WI38 (cell line): ENCODE measurements around the gene DDX27.

Experiments used
- H3K4me3 ChIP-seq: 2 replicates; pipeline ENCODE4 v1.5.1; 2011; ENCODE audit warnings: low read depth, mild to moderate bottlenecking, control low read depth, low read length
- TF ChIP-seq, protein P1 (sequence below): IDR thresholded peaks from 2 replicates; pipeline ENCODE4 v1.5.1; 2012; ENCODE audit warnings: low read depth, mild to moderate bottlenecking, control low read depth, low read length

Gene DDX27

DNA sequence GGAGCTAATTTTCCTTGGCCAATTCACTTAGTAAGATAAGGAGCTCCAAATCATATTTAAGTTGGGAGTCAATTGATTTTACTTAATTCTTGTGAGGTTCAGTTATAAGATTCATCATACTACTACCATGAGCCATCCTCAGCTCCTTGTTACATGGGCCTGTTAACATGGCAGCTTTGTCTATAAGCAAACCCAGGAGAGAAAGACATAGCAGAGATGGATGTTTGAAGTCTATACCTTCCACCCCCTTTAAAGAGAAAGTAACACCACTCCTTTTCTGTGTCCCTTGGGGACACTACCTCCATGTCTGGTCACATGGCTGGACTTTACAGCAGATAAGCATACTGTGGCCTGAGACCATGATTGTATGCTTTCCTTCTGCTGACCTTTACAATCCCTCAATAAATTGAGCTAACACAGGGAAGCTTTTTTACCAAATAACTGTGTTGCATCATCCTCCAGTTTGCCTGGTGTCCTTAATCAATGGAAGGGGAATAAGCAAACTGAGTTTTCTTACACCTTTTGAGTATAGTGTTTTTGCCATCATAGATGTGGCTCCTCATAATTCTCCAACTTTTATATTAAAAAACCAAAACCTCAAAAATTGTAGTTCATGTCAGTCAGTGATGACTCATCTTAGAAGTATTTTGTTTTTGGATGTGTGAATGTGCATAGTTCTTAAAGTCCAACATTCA lies 68.5 kb downstream of the DDX27 start:
- TF ChIP-seq, protein P1, sequence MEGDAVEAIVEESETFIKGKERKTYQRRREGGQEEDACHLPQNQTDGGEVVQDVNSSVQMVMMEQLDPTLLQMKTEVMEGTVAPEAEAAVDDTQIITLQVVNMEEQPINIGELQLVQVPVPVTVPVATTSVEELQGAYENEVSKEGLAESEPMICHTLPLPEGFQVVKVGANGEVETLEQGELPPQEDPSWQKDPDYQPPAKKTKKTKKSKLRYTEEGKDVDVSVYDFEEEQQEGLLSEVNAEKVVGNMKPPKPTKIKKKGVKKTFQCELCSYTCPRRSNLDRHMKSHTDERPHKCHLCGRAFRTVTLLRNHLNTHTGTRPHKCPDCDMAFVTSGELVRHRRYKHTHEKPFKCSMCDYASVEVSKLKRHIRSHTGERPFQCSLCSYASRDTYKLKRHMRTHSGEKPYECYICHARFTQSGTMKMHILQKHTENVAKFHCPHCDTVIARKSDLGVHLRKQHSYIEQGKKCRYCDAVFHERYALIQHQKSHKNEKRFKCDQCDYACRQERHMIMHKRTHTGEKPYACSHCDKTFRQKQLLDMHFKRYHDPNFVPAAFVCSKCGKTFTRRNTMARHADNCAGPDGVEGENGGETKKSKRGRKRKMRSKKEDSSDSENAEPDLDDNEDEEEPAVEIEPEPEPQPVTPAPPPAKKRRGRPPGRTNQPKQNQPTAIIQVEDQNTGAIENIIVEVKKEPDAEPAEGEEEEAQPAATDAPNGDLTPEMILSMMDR = no peak
- H3K4me3 ChIP-seq = no peak overlapping the region

DNA sequence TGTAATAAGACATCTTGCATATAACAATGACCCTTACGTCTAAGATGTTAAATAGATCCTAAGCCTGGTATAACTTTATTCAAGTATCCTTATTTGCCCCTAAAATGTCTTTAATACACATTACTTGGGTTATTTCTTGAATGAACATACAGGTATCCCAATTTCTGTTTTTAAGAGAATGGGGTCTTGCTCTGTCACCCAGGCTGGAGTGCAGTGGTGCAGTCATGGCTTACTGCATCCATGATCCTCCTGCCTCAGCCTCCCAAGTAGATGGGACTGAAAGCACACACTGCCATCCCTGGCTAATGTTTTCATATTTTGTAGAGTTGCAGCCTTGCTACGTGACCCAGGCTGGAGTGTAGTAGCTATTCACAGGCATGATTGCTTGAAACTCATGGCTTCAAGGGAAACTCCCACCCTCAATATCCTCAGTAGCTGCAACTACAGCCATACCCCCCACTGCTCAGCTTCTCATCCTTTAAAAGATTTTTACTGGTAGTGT lies 69.1 kb downstream of the DDX27 start:
- H3K4me3 ChIP-seq = no peak overlapping the region

DNA sequence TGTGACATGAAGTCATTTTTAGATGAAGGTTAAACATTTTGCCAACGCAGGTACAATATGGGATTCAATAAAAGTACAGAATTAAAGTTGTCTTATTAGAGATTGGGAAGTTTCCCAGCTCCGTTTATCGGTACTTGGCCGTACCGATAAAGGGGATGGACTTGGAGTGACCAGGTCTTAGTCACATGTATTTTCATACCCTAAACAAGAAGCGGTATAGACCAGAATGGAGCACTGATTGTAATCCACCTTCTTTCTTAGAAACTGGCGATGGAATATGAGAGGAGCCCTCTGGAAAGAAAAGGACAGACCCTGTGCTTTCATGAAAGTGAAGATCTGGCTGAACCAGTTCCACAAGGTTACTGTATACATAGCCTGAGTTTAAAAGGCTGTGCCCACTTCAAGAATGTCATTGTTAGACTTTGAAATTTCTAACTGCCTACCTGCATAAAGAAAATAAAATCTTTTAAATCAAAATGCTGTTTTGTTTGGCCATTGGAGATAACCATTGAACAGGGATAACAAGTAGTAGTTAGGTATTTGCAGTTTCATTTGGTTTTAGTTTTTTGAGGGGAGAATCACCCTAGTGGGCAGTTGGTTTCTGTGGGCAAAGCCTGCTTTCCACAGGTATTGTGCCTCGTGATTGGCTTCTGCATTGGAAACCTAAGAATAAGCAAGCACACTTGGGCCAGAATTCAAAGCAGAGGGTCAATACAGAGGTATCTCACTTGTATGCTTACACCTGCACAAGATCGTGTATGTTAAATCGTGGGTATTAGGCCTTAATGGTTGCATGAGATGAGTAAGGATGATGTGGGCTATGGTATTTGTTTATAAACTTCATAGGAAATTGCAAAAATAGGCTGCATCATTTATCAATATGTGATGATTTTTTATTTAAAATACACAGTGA lies 69.8 kb downstream of the DDX27 start:
- H3K4me3 ChIP-seq = no peak overlapping the region
- TF ChIP-seq, protein P1 = no peak

More for the DNA sequence above, 69.1 kb downstream of the DDX27 start:
- TF ChIP-seq, protein P1 = no peak

DNA sequence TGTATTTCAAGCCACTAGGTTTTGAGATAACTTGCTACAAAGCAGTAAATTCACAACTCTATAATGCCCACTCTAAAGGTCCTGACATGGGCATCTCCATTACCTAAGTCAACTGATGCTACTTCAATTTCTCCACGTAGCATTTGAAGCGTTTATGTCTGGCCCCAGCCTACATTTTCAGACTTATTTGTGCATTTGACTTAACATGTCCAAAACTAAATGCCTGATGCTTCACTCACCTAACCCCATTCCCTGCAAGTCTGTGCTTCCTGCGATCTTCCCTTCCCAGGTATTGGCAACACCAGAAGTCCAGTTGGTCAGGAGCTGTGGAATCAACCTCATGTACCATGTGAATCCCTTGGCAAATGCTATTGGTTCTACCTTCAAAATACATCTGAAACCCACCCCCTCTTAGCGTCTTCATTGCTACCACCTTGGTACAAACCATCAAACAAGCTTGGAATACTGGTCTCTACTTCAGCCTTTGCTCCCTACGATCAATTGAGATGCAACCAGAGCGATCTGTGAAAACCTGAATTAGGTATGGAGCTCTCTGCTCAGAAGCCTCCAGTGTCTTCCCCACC lies 71.5 kb downstream of the DDX27 start:
- no peak overlapping the region for H3K4me3 ChIP-seq
- TF ChIP-seq, protein P1 = no peak

DNA sequence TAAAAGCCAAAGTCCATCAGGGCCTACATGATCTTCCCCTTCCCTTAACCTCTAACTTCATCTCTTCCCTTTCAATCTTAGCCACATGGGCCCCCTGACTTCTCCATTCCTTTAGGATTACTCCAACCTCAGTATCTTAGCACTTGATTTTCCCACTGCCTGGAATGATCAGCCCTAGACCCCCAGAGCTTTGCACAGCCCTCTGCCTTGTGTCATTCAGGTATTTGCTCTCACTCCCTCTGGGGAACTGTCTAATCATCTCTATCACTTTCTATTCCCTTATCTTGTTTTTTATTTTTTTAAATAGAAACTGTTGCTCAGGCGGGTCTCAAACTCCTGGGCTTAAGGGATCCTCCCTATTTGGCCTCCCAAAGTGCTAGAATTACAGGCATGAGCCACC lies 72.0 kb downstream of the DDX27 start:
- TF ChIP-seq, protein P1 = no peak
- H3K4me3 ChIP-seq = no peak overlapping the region

DNA sequence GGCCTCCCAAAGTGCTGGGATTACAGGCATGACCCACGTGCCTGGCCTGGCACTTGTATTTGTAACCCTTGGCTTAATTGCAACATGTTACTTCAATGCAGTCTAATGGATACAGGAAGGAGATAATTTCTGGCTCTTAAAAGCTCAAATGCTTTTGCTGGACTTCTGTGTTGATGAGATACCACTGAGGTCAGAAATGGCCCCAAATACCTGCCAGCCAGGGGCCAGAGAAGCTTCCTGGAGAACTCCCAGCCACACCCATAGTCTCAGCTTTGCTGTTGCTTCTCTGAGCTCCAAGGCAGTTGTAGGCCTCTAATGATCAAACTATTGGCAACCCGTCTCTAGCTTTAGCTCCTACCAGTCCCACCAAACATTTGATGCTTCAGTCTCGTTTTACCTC lies 72.8 kb downstream of the DDX27 start:
- no peak overlapping the region for H3K4me3 ChIP-seq
- TF ChIP-seq, protein P1 = no peak
